GM23248 (cell line): ENCODE results near the gene GHR.

Experiments
- EZH2 ChIP-seq: fragments of 200-600 bp; sonication (generic); IDR thresholded peaks from 2 replicates; pipeline ENCODE4 v1.6.1; 2018; ENCODE audit warnings: antibody characterized with exemption, mild to moderate bottlenecking; ENCODE audit not compliant: insufficient read depth, poor library complexity, severe bottlenecking
- EZH2phosphoT487 ChIP-seq: fragments of 200-600 bp; sonication (generic); IDR thresholded peaks from 2 replicates; pipeline ENCODE4 v1.6.1; 2018; ENCODE audit warnings: antibody characterized with exemption, moderate library complexity, mild to moderate bottlenecking, low read depth; ENCODE audit not compliant: insufficient read depth

DNA sequence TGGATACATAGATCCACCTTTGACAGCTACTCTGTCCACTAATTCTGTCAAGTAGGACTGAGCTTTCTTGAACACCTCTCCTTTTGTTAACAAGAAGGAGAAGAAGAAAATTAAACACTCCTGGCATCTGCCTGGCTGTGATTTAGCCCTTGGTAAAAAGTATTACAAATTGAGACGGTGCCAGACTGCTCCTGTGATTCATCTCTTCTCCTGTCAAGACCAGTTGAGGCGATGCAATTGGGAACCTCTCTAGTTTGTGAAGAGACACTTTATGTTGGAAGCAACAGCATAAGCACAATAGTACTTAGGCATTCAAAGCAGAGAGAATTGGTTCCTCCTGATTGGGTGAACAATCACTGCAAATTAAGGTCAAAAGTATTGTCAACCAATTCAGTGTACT, 72.7 kb downstream of the GHR start:
- TF ChIP-seq EZH2phosphoT487 (no peak), EZH2 (no peak)
